Measurements from ENCODE around the gene RPS19. TPM values are rescaled to one million over a fixed set of nuclear protein-coding genes. Genes with fewer than 3 reads are reported as not detected.

The RPS19 gene
- total RNA-seq, 2 donors from 2014 or later, result 108 to 415 TPM

DNA sequence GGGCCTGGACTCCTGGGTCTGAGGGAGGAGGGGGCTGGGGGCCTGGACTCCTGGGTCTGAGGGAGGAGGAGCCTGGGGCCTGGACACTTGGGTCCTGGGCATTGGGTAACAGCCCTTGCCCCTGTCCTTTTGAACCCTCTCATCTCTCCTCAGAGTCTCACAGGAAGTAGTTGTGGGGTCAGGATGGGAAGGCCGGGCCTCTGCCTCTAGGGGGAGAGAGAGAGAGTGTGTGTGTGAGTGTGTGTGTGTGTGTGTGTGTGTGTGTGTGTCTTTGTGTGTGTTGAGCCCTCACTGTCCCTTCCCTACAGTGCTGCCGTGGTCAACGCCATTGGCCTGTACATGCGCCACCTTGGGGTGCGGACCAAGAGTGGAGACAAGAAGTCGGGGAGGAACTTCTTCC lies 33.8 kb downstream of the RPS19 start:
- H3K36me3 ChIP-seq, result peaks cover 63% of the 10 kb centered on the region
- no peak overlapping the region for H3K4me3 ChIP-seq
- no peaks in the 10 kb centered on the region for H3K9me3 ChIP-seq
- no peaks in the 10 kb centered on the region for H3K27me3 ChIP-seq
- DNase-seq (ENCODE audit: low spot score), result no peak
- H3K27ac ChIP-seq, result no peak overlapping the region
- no peaks in the 10 kb centered on the region for H3K4me1 ChIP-seq
- TF ChIP-seq, protein P1, sequence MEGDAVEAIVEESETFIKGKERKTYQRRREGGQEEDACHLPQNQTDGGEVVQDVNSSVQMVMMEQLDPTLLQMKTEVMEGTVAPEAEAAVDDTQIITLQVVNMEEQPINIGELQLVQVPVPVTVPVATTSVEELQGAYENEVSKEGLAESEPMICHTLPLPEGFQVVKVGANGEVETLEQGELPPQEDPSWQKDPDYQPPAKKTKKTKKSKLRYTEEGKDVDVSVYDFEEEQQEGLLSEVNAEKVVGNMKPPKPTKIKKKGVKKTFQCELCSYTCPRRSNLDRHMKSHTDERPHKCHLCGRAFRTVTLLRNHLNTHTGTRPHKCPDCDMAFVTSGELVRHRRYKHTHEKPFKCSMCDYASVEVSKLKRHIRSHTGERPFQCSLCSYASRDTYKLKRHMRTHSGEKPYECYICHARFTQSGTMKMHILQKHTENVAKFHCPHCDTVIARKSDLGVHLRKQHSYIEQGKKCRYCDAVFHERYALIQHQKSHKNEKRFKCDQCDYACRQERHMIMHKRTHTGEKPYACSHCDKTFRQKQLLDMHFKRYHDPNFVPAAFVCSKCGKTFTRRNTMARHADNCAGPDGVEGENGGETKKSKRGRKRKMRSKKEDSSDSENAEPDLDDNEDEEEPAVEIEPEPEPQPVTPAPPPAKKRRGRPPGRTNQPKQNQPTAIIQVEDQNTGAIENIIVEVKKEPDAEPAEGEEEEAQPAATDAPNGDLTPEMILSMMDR (IDR thresholded peaks at IDR 0.05), result no peak

DNA sequence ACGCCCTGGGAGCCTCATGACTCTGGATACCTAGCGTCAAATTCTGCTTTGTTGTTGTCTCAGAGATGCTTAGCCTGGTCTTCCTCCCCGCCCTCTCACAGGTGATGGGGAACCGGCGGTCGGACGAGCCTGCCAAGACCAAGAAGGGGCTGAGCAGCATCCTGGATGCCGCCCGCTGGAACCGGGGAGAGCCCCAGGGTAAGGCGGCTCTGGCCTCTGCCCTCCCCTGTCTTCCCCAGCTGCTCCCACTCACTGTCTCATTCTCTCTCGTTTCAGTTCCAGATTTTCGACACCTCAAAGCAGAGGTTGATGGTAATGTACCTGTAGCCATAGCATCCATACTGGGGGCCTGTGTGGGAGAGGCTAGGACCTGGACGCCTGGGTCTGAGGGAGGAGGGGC lies 34.3 kb downstream of the RPS19 start:
- peaks cover 62% of the 10 kb centered on the region for H3K36me3 ChIP-seq
- H3K9me3 ChIP-seq, result no peaks in the 10 kb centered on the region
- no peaks in the 10 kb centered on the region for H3K4me1 ChIP-seq
- no peak overlapping the region for H3K4me3 ChIP-seq
- TF ChIP-seq, protein P1 (IDR thresholded peaks at IDR 0.05), result no peak
- H3K27me3 ChIP-seq, result no peaks in the 10 kb centered on the region
- DNase-seq (ENCODE audit: low spot score), result no peak
- H3K27ac ChIP-seq, result no peak overlapping the region

DNA sequence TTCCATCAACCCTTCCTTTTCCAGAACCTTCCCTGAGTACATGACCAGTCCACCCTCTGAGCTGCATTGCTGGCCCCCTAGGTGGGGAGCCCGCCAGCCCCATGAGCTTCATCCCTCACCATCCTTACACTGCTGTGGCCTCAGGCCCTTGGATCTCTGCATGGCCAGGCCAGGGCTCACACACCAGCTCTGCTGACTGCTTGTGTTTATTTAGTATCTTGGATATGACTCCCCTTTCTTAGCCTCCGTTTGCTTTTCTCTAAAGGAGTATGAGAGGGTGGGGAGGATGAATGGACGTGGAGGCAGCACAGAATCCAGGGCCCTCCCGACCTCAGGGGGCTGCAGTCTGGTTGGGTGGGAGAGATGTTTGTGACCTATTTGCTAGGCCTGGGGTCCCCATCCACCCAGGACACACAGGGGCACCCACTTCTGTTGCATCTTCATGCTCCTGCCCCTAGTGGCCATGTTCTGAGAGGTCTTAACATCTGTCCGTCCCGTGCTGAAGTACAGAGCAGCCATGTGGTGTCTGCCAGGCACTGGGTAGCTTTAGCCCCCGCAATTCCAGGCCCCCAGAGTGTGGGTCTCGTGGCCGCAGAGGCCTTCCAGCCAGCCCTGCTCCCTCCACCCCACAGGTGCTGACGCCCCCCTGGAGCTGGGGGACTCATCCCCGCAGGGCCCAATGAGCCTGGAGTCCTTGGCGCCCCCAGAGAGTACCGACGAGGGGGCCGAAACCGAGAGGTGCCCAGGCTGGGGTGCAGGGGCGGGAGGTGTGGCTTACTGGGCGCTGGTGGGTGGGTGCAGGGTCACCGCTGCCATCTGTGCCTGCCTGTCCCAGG lies 35.9 kb downstream of the RPS19 start:
- TF ChIP-seq, protein P1 (IDR thresholded peaks at IDR 0.05), result no peak
- Histone ChIP-seq H3K27me3 (no peaks in the 10 kb centered on the region), H3K4me1 (no peaks in the 10 kb centered on the region), H3K36me3 (peaks cover 67% of the 10 kb centered on the region), H3K4me3 (no peak overlapping the region), H3K27ac (no peak overlapping the region), H3K9me3 (no peaks in the 10 kb centered on the region)
- DNase-seq (ENCODE audit: low spot score), result no peak

DNA sequence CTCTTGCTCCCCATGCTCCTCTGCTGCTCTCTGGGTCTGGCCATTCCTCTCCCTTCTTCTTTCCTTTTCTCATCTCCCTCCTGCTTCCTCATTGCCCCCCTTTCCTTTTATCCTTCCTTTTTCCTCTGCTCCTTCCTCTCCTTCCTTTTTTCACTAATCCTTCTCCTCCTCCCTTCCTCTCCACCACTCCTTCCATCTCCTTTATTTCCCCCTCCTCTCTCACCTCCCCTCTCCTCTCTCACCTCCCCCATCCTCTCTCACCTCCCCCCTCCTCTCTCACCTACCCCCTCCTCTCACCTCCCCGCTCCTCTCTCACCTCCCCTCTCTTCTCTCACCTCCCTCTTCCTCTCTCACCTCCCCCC lies 36.5 kb downstream of the RPS19 start:
- Histone ChIP-seq H3K9me3 (no peaks in the 10 kb centered on the region), H3K27ac (no peak overlapping the region), H3K4me3 (no peak overlapping the region), H3K27me3 (no peaks in the 10 kb centered on the region), H3K36me3 (peaks cover 73% of the 10 kb centered on the region), H3K4me1 (no peaks in the 10 kb centered on the region)
- no peak for DNase-seq (ENCODE audit: low spot score)
- TF ChIP-seq, protein P1 (IDR thresholded peaks at IDR 0.05), result no peak

DNA sequence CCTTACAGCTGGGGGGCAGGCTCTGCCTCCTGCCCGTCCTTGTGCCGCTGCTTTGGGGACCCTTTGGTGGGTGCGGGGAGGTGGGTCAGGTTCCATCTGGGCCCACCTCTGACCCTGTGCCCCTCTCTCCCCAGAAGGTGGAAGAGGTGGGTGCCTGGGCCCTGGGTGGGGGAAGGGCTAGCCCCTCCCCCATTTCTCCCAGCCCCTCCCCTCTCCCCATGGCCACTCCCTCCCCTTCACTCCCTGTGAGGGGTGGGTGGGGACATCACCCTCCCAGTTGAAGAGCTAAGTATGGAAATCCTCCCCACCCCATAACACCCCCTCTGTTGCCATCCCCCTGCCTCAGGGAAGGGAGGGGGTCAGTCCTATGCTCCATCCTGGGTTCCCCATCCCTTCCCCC lies 37.1 kb downstream of the RPS19 start:
- H3K27ac ChIP-seq, result no peak overlapping the region

More for the DNA sequence above, 37.1 kb downstream of the RPS19 start:
- Histone ChIP-seq H3K27me3 (no peaks in the 10 kb centered on the region), H3K4me3 (no peak overlapping the region), H3K9me3 (no peaks in the 10 kb centered on the region), H3K36me3 (peaks cover 75% of the 10 kb centered on the region), H3K4me1 (no peaks in the 10 kb centered on the region)
- TF ChIP-seq, protein P1 (IDR thresholded peaks at IDR 0.05), result no peak
- DNase-seq (ENCODE audit: low spot score), result no peak

Measured in right atrium auricular region (tissue), 2 donors.